SU-DHL-6 (cell line): Measurements from ENCODE around the gene ATP4B.

Experiments
- CTCF ChIP-seq: fragments of 200-600 bp; sonication (generic); IDR thresholded peaks from one replicate; pipeline ENCODE4 v1.5.1; 2017; ENCODE audit warnings: antibody characterized with exemption, mild to moderate bottlenecking, low read length, moderate library complexity; ENCODE audit not compliant: insufficient read depth, poor library complexity, severe bottlenecking
- EZH2phosphoT487 ChIP-seq: fragments of 200-600 bp; sonication (generic), shearing (Covaris generic); conservative IDR thresholded peaks from 2 replicates; pipeline ENCODE4 v1.6.1; 2018; ENCODE audit warnings: mild to moderate bottlenecking, antibody characterized with exemption, low read length, moderate library complexity, mixed read lengths

GRCh38 chr13:113632706-113633484 lies 25.1 kb downstream of the ATP4B start:
- TF ChIP-seq CTCF: no peak
- no peak for TF ChIP-seq EZH2phosphoT487
